OCI-LY1 (cell line): ENCODE data around the gene B3GLCT.

Experiments
- CTCF ChIP-seq: fragments of 200-600 bp; sonication (generic), shearing (Covaris generic); IDR thresholded peaks from 2 replicates; pipeline ENCODE4 v1.5.1; 2017; ENCODE audit warnings: mild to moderate bottlenecking, antibody characterized with exemption, low read length, moderate library complexity, mixed read lengths
- EZH2 ChIP-seq: fragments of 200-600 bp; sonication (generic), shearing (Covaris generic); IDR thresholded peaks from 2 replicates; pipeline ENCODE4 v1.8.0; 2017; ENCODE audit warnings: borderline replicate concordance, mixed run types, mild to moderate bottlenecking, antibody characterized with exemption, low read length, moderate library complexity, mixed read lengths

GRCh38 chr13:31278869-31279268 is 79.1 kb downstream of the B3GLCT start:
- TF ChIP-seq CTCF (no peak), EZH2 (no peak)
